Body of pancreas (tissue), 4 donors: ENCODE measurements around the gene MT1G. TPM values are rescaled to one million over a fixed set of nuclear protein-coding genes. Genes with fewer than 3 reads are reported as not detected.

Experiments used
- ATAC-seq: fragments of 150-250 bp; one replicate; pipeline ENCODE4 v1.9.1; 2016
- DNase-seq, 4 donors: peaks; one replicate each; pipeline ENCODE4 v3.0.0-alpha.2; 2019
- H3K27ac ChIP-seq, 4 donors: fragments of 200-600 bp; sonication (generic); 1 replicate in 3 of 4; 2 replicates in 1 of 4; pipeline versions ENCODE4 v1.5.1 to v1.6.1; 2016 to 2019; ENCODE audit warnings: mild to moderate bottlenecking in 1 of 4, mixed read lengths in 1 of 4, moderate library complexity in 1 of 4
- H3K27me3 ChIP-seq, 2 donors: fragments of 200-600 bp; sonication (generic); one replicate each; pipeline ENCODE4 v1.6.0; 2016; ENCODE audit warnings: mild to moderate bottlenecking in 1 of 2
- H3K36me3 ChIP-seq, 2 donors: fragments of 200-600 bp; sonication (generic); replicated peaks in 1 of 2; 2 replicates each; pipeline ENCODE4 v1.5.1; 2016; ENCODE audit warnings: low read depth in 2 of 2; ENCODE audit not compliant: insufficient read depth in 1 of 2
- H3K4me1 ChIP-seq: fragments of 200-600 bp; sonication (generic); one replicate; pipeline ENCODE4 v1.6.0; 2016
- H3K4me3 ChIP-seq, 2 donors: fragments of 200-600 bp; sonication (generic); 1 replicate in 1 of 2; 2 replicates in 1 of 2; pipeline ENCODE4 v1.5.1; 2016 to 2019
- H3K9me3 ChIP-seq, 3 donors: fragments of 200-600 bp; sonication (generic); 1 replicate in 2 of 3; 2 replicates in 1 of 3; pipeline ENCODE4 v1.5.1; 2016
- CTCF ChIP-seq, 7 experiments: fragments of 450-650 bp in 4 of 7; fragments of 200-600 bp in 3 of 7; sonication (generic) in 3 of 7; IDR thresholded peaks; one replicate each; pipeline ENCODE4 v1.5.1; 2016 to 2019; ENCODE audit warnings: antibody characterized with exemption in 7 of 7
- POLR2A ChIP-seq, 3 donors: fragments of 450-650 bp; IDR thresholded peaks; one replicate each; pipeline ENCODE4 v1.6.1; 2016; ENCODE audit warnings: antibody characterized with exemption in 3 of 3, mild to moderate bottlenecking in 2 of 3
- WGBS, 2 donors: methylation state at CpG; one replicate each; pipeline ENCODE4 v1.1.5; 2017; 5-methylcytosine and 5-hydroxymethylcytosine counted together
- intact Hi-C: fragments of 100-400 bp; cut with DNase I; formaldehyde crosslinking; loops from one replicate; pipeline ENCODE4 v1.15.1; 2023
- total RNA-seq, 2 donors: library from RNA; depleted of rRNA; stranded (reverse); fragments of >200 nt; gene quantifications; one replicate each; pipeline ENCODE4 v1.1.0, GENCODE V29; 2016

The MT1G gene
- total RNA-seq, 2 donors from 2014 or later: 95.2 to 413 TPM

- no CpG with 5 or more reads among the region's 1 CpG for WGBS, 2 donors
- Histone ChIP-seq H3K4me3 (no peak overlapping the region), H3K9me3 (no peaks in the 10 kb centered on the region), H3K27me3 (no peaks in the 10 kb centered on the region), H3K36me3 (no peaks in the 10 kb centered on the region), H3K27ac (no peak overlapping the region), H3K4me1 (peaks cover 19% of the 10 kb centered on the region)
- TF ChIP-seq POLR2A (IDR thresholded peaks at IDR 0.05): no peak
- TF ChIP-seq CTCF (IDR thresholded peaks at IDR 0.05): no peak
- intact Hi-C loops: loop anchor here (10.0 kb wide), 1 partner anchor 90 kb away; the partner anchor contains the start of gene MT2A
- ATAC-seq: no peak
- DNase-seq: no peak
Observed at GRCh38 chr16:56695246-56695645, 27.4 kb upstream of the MT1G start.

GRCh38 chr16:56691885-56692284 lies 24.0 kb upstream of the MT1G start:
- intact Hi-C loops: loop anchor here (10.0 kb wide), 1 partner anchor 87 kb away; the partner anchor contains the start of gene MT2A
- H3K4me3 ChIP-seq: no peak overlapping the region
- no peaks in the 10 kb centered on the region for H3K9me3 ChIP-seq
- H3K27ac ChIP-seq: peak overlapping the region in 1 of 4 donors; percentile 54
- H3K4me1 ChIP-seq: peaks cover 35% of the 10 kb centered on the region
- TF ChIP-seq CTCF (IDR thresholded peaks at IDR 0.05) (no peak), POLR2A (IDR thresholded peaks at IDR 0.05) (no peak)
- DNase-seq: peak; percentile 57 to 78 (median 72)
- 19 to 21% methylated on average over 3 to 4 of the region's 4 CpGs for WGBS, 2 donors
- no peaks in the 10 kb centered on the region for H3K36me3 ChIP-seq
- H3K27me3 ChIP-seq: no peaks in the 10 kb centered on the region
- peak; percentile 77 for ATAC-seq

GRCh38 chr16:56690420-56691122 lies 22.7 kb upstream of the MT1G start:
- Histone ChIP-seq H3K4me1 (peaks cover 44% of the 10 kb centered on the region), H3K36me3 (no peaks in the 10 kb centered on the region), H3K27ac (no peak overlapping the region), H3K27me3 (no peaks in the 10 kb centered on the region), H3K4me3 (no peak overlapping the region), H3K9me3 (no peaks in the 10 kb centered on the region)
- intact Hi-C loops: loop anchor here (10.0 kb wide), 1 partner anchor 86 kb away; the partner anchor contains the start of gene MT2A
- no peak for TF ChIP-seq POLR2A (IDR thresholded peaks at IDR 0.05)
- no peak for TF ChIP-seq CTCF (IDR thresholded peaks at IDR 0.05)
- ATAC-seq (no peak), DNase-seq (no peak)
- WGBS, 2 donors: 72 to 80% methylated on average over 3 to 4 of the region's 4 CpGs

- Histone ChIP-seq H3K27me3 (no peaks in the 10 kb centered on the region), H3K4me3 (no peak overlapping the region), H3K36me3 (no peaks in the 10 kb centered on the region), H3K27ac (peak overlapping the region; percentile 32 to 75 (median 54)), H3K9me3 (no peaks in the 10 kb centered on the region), H3K4me1 (peaks cover 58% of the 10 kb centered on the region)
- DNase-seq (peak; percentile 56 to 85 (median 72)), ATAC-seq (peak; percentile 47)
- intact Hi-C loops: no loop called here
- TF ChIP-seq POLR2A (IDR thresholded peaks at IDR 0.05) (no peak), CTCF (IDR thresholded peaks at IDR 0.05) (no peak)
- 22 to 43% methylated on average over 1 to 3 of the region's 3 CpGs for WGBS, 2 donors
Observed at GRCh38 chr16:56689171-56689570, 21.3 kb upstream of the MT1G start.

GRCh38 chr16:56688762-56689161 lies 20.9 kb upstream of the MT1G start:
- Histone ChIP-seq H3K4me1 (peaks cover 62% of the 10 kb centered on the region), H3K27me3 (no peaks in the 10 kb centered on the region), H3K27ac (peak overlapping the region; percentile 32 to 75 (median 54)), H3K4me3 (no peak overlapping the region), H3K36me3 (no peaks in the 10 kb centered on the region), H3K9me3 (no peaks in the 10 kb centered on the region)
- 22 to 35% methylated on average over 1 of the region's 1 CpG for WGBS, 2 donors
- DNase-seq (no peak), ATAC-seq (no peak)
- TF ChIP-seq POLR2A (IDR thresholded peaks at IDR 0.05) (no peak), CTCF (IDR thresholded peaks at IDR 0.05) (no peak)
- intact Hi-C loops: no loop called here
